GM23338 (cell line): ENCODE data around the gene GTPBP4. TPM values are rescaled to one million over a fixed set of nuclear protein-coding genes. Genes with fewer than 3 reads are reported as not detected.

Experiments used
- ATAC-seq: fragments of 200-7000 bp; cut with Tn5 transposase; 3 replicates; pipeline ENCODE4 v1.9.1; 2020
- DNase-seq: peaks from one replicate; pipeline ENCODE4 v3.0.0-alpha.2; 2015; ENCODE audit warnings: low spot score
- H2AFZ ChIP-seq: fragments of 200-600 bp; sonication (generic); 2 replicates; pipeline ENCODE4 v1.8.0; 2016; ENCODE audit warnings: antibody characterized with exemption, mild to moderate bottlenecking, moderate library complexity
- H3F3A ChIP-seq: fragments of 200-600 bp; sonication (generic); replicated peaks from 2 replicates; pipeline ENCODE4 v1.8.0; 2017; ENCODE audit warnings: antibody characterized with exemption, mixed run types, low read depth
- H3K27ac ChIP-seq: fragments of 200-600 bp; sonication (generic); 2 replicates; pipeline ENCODE4 v1.6.1; 2016; ENCODE audit warnings: low read depth
- H3K27me3 ChIP-seq: fragments of 200-600 bp; sonication (generic); 2 replicates; pipeline ENCODE4 v1.8.0; 2016; ENCODE audit warnings: mild to moderate bottlenecking, mixed run types, moderate library complexity; ENCODE audit not compliant: insufficient read depth
- H3K36me3 ChIP-seq: fragments of 200-600 bp; sonication (generic); 2 replicates; pipeline ENCODE4 v1.8.0; 2016; ENCODE audit warnings: mild to moderate bottlenecking; ENCODE audit not compliant: insufficient read depth
- H3K4me1 ChIP-seq: fragments of 200-600 bp; sonication (generic); 2 replicates; pipeline ENCODE4 v1.8.0; 2016; ENCODE audit warnings: mild to moderate bottlenecking, moderate library complexity; ENCODE audit not compliant: insufficient read depth
- H3K4me2 ChIP-seq: fragments of 200-600 bp; sonication (generic); 2 replicates; pipeline ENCODE4 v1.7.1; 2017; ENCODE audit warnings: mixed run types
- H3K4me3 ChIP-seq: fragments of 200-600 bp; sonication (generic); 2 replicates; pipeline ENCODE4 v1.6.1; 2016; ENCODE audit warnings: mixed run types
- H3K79me2 ChIP-seq: fragments of 200-600 bp; sonication (generic); replicated peaks from 2 replicates; pipeline ENCODE4 v1.8.0; 2017; ENCODE audit warnings: mild to moderate bottlenecking; ENCODE audit not compliant: insufficient read depth
- H3K9me2 ChIP-seq: fragments of 200-600 bp; sonication (generic); 2 replicates; pipeline ENCODE4 v1.8.0; 2017; ENCODE audit not compliant: insufficient read depth
- H4K20me1 ChIP-seq: fragments of 200-600 bp; sonication (generic); replicated peaks from 2 replicates; pipeline ENCODE4 v1.8.0; 2017; ENCODE audit warnings: mild to moderate bottlenecking; ENCODE audit not compliant: insufficient read depth
- H3K27ac Mint-ChIP-seq: 2 replicates; pipeline ENCODE4 v1.8.0; 2020; ENCODE audit warnings: inconsistent platforms, mild to moderate bottlenecking, moderate library complexity, mixed read lengths
- H3K27me3 Mint-ChIP-seq: 3 replicates; pipeline ENCODE4 v1.8.0; 2022; ENCODE audit warnings: low read depth, mild to moderate bottlenecking, moderate library complexity, mixed read lengths, inconsistent platforms; ENCODE audit not compliant: insufficient read depth, poor library complexity
- H3K36me3 Mint-ChIP-seq: 3 replicates; pipeline ENCODE4 v1.8.0; 2021; ENCODE audit warnings: low read depth, mild to moderate bottlenecking, inconsistent platforms, moderate library complexity, mixed read lengths
- H3K4me1 Mint-ChIP-seq: 3 replicates; pipeline ENCODE4 v1.8.0; 2020; ENCODE audit warnings: mild to moderate bottlenecking, inconsistent platforms, mixed read lengths
- H3K4me3 Mint-ChIP-seq: 3 replicates; pipeline ENCODE4 v1.8.0; 2021; ENCODE audit warnings: moderate library complexity, mild to moderate bottlenecking, inconsistent platforms, mixed read lengths
- H3K9me3 Mint-ChIP-seq: 3 replicates; pipeline ENCODE4 v1.8.0; 2020; ENCODE audit warnings: moderate library complexity, mild to moderate bottlenecking, inconsistent platforms, mixed read lengths
- CREB1 ChIP-seq: fragments of 250-450 bp; sonication (Bioruptor Pico); IDR thresholded peaks from 2 replicates; pipeline ENCODE4 v1.5.0; 2020; ENCODE audit warnings: low read depth, mild to moderate bottlenecking, moderate library complexity
- CTCF ChIP-seq, 2 experiments: fragments of 200-600 bp in 1 of 2; sonication (generic) in 1 of 2; conservative IDR thresholded peaks; 2 replicates each; pipeline versions ENCODE4 v1.5.1 to v1.6.1; 2016 to 2017; ENCODE audit warnings: antibody characterized with exemption in 2 of 2, low read depth in 2 of 2, mild to moderate bottlenecking in 2 of 2, moderate library complexity in 1 of 2
- EZH2phosphoT487 ChIP-seq: fragments of 200-600 bp; sonication (generic); IDR thresholded peaks from one replicate; pipeline ENCODE4 v1.8.1; 2018; ENCODE audit warnings: antibody characterized with exemption; ENCODE audit not compliant: unreplicated experiment
- JUNB ChIP-seq: IDR thresholded peaks from one replicate; pipeline ENCODE4 v1.6.1; 2016; ENCODE audit warnings: antibody characterized with exemption; ENCODE audit not compliant: unreplicated experiment
- NANOG ChIP-seq: IDR thresholded peaks from 2 replicates; pipeline ENCODE4 v1.6.1; 2016; ENCODE audit warnings: antibody characterized with exemption, borderline replicate concordance
- POLR2AphosphoS5 ChIP-seq: IDR thresholded peaks from 2 replicates; pipeline ENCODE4 v1.6.1; 2016; ENCODE audit warnings: antibody characterized with exemption, low read depth
- REST ChIP-seq: IDR thresholded peaks from one replicate; pipeline ENCODE4 v1.6.1; 2018; ENCODE audit warnings: antibody characterized with exemption; ENCODE audit not compliant: unreplicated experiment
- ZNF331 ChIP-seq: fragments of 250-450 bp; sonication (Bioruptor Pico); IDR thresholded peaks from 2 replicates; pipeline ENCODE4 v1.5.0; 2020; ENCODE audit warnings: low read depth, mild to moderate bottlenecking, moderate library complexity
- polyA plus RNA-seq: library from polyadenylated mRNA; unstranded; fragments of >200 nt; fragmentation: Nextera tagmentation; extraction: Ambion mirVana; gene quantifications from 2 replicates; pipeline ENCODE4 v1.2.1, GENCODE V29; 2016
- total RNA-seq: library from RNA; depleted of rRNA; stranded (reverse); fragments of >200 nt; shearing (Covaris generic); gene quantifications from 2 replicates; pipeline ENCODE4 v1.2.3, GENCODE V29; 2014
- TF ChIP-seq, protein P1 (sequence below): IDR thresholded peaks from 2 replicates; pipeline ENCODE4 v1.6.1; 2016; ENCODE audit warnings: antibody characterized with exemption
- TF ChIP-seq, protein P2 (sequence below): fragments of 250-450 bp; sonication (Bioruptor Pico); IDR thresholded peaks from 2 replicates; pipeline ENCODE4 v1.5.0; 2020; ENCODE audit warnings: mild to moderate bottlenecking, moderate library complexity

The GTPBP4 gene
- total and polyA plus RNA-seq, 2 experiments from 2014 or later: 56.5 to 62.6 TPM

- Histone ChIP-seq H3K27ac (no peak overlapping the region), H3F3A (peaks cover 27% of the 10 kb centered on the region), H3K4me2 (no peak overlapping the region), H3K9me2 (no peaks in the 10 kb centered on the region), H3K27me3 (no peaks in the 10 kb centered on the region), H3K4me1 (no peaks in the 10 kb centered on the region), H4K20me1 (peaks cover 62% of the 10 kb centered on the region), H3K4me3 (no peak overlapping the region), H2AFZ (no peak overlapping the region), H3K36me3 (peaks cover 83% of the 10 kb centered on the region), H3K79me2 (peaks cover 93% of the 10 kb centered on the region)
- Mint-ChIP-seq H3K4me1 (no peaks in the 10 kb centered on the region), H3K9me3 (no peaks in the 10 kb centered on the region; the same call in 2 of the 3 replicates), H3K36me3 (peaks cover 93% of the 10 kb centered on the region), H3K27ac (no peak overlapping the region), H3K27me3 (peaks cover 4% of the 10 kb centered on the region), H3K4me3 (no peak overlapping the region)
- no peak for DNase-seq
- TF ChIP-seq, protein P1, sequence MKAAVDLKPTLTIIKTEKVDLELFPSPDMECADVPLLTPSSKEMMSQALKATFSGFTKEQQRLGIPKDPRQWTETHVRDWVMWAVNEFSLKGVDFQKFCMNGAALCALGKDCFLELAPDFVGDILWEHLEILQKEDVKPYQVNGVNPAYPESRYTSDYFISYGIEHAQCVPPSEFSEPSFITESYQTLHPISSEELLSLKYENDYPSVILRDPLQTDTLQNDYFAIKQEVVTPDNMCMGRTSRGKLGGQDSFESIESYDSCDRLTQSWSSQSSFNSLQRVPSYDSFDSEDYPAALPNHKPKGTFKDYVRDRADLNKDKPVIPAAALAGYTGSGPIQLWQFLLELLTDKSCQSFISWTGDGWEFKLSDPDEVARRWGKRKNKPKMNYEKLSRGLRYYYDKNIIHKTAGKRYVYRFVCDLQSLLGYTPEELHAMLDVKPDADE: no peak
- no peak for TF ChIP-seq REST
- no peak for TF ChIP-seq EZH2phosphoT487
- TF ChIP-seq NANOG: no peak
- no peak for TF ChIP-seq CREB1 (CRISPR knock-in tag)
- TF ChIP-seq POLR2AphosphoS5: no peak
- TF ChIP-seq JUNB: no peak
- TF ChIP-seq, protein P2, sequence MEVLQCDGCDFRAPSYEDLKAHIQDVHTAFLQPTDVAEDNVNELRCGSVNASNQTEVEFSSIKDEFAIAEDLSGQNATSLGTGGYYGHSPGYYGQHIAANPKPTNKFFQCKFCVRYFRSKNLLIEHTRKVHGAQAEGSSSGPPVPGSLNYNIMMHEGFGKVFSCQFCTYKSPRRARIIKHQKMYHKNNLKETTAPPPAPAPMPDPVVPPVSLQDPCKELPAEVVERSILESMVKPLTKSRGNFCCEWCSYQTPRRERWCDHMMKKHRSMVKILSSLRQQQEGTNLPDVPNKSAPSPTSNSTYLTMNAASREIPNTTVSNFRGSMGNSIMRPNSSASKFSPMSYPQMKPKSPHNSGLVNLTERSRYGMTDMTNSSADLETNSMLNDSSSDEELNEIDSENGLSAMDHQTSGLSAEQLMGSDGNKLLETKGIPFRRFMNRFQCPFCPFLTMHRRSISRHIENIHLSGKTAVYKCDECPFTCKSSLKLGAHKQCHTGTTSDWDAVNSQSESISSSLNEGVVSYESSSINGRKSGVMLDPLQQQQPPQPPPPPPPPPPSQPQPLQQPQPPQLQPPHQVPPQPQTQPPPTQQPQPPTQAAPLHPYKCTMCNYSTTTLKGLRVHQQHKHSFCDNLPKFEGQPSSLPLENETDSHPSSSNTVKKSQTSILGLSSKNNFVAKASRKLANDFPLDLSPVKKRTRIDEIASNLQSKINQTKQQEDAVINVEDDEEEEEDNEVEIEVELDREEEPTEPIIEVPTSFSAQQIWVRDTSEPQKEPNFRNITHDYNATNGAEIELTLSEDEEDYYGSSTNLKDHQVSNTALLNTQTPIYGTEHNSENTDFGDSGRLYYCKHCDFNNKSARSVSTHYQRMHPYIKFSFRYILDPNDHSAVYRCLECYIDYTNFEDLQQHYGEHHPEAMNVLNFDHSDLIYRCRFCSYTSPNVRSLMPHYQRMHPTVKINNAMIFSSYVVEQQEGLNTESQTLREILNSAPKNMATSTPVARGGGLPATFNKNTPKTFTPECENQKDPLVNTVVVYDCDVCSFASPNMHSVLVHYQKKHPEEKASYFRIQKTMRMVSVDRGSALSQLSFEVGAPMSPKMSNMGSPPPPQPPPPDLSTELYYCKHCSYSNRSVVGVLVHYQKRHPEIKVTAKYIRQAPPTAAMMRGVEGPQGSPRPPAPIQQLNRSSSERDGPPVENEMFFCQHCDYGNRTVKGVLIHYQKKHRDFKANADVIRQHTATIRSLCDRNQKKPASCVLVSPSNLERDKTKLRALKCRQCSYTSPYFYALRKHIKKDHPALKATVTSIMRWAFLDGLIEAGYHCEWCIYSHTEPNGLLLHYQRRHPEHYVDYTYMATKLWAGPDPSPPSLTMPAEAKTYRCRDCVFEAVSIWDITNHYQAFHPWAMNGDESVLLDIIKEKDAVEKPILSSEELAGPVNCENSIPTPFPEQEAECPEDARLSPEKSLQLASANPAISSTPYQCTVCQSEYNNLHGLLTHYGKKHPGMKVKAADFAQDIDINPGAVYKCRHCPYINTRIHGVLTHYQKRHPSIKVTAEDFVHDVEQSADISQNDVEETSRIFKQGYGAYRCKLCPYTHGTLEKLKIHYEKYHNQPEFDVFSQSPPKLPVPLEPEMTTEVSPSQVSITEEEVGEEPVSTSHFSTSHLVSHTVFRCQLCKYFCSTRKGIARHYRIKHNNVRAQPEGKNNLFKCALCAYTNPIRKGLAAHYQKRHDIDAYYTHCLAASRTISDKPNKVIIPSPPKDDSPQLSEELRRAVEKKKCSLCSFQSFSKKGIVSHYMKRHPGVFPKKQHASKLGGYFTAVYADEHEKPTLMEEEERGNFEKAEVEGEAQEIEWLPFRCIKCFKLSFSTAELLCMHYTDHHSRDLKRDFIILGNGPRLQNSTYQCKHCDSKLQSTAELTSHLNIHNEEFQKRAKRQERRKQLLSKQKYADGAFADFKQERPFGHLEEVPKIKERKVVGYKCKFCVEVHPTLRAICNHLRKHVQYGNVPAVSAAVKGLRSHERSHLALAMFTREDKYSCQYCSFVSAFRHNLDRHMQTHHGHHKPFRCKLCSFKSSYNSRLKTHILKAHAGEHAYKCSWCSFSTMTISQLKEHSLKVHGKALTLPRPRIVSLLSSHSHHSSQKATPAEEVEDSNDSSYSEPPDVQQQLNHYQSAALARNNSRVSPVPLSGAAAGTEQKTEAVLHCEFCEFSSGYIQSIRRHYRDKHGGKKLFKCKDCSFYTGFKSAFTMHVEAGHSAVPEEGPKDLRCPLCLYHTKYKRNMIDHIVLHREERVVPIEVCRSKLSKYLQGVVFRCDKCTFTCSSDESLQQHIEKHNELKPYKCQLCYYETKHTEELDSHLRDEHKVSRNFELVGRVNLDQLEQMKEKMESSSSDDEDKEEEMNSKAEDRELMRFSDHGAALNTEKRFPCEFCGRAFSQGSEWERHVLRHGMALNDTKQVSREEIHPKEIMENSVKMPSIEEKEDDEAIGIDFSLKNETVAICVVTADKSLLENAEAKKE (CRISPR knock-in tag): no peak
- no peak for TF ChIP-seq CTCF (conservative IDR thresholded peaks at IDR 0.05; ENCODE audit: low read depth in 2 of 2)
- no peak for TF ChIP-seq ZNF331
- ATAC-seq: no peak
Observed at GRCh38 chr10:996031-996430, 7.8 kb downstream of the GTPBP4 start.
